SK-N-SH (cell line): Measurements from ENCODE around the gene TMEM30A. TPM values are rescaled to one million over a fixed set of nuclear protein-coding genes. Genes with fewer than 3 reads are reported as not detected.

Experiments used
- CTCF ChIA-PET: fragments of 300-600, 350-600 bp; formaldehyde crosslinking; extraction: SDS; loops from one replicate; lab custom pipeline; 2021; lab: Yijun Ruan, JAX
- POLR2A ChIA-PET: fragments of 350-600 bp; sonication (Branson Sonifier 250); formaldehyde crosslinking; extraction: SDS; loops from one replicate; lab custom pipeline; 2020; ENCODE audit warnings: antibody characterized with exemption, inconsistent platforms; lab: Yijun Ruan, JAX
- DNase-seq: peaks from one replicate; pipeline ENCODE4 v3.0.0; 2012
- H2AFZ ChIP-seq: fragments of 200-600 bp; sonication (generic); 2 replicates; pipeline ENCODE4 v1.8.1; 2016; ENCODE audit warnings: antibody characterized with exemption, mild to moderate bottlenecking, low read depth
- H3F3A ChIP-seq: fragments of 200-600 bp; sonication (generic); replicated peaks from 2 replicates; pipeline ENCODE3; 2016; ENCODE audit warnings: antibody characterized with exemption, mild to moderate bottlenecking; ENCODE audit not compliant: insufficient read depth
- H3K27ac ChIP-seq, 2 experiments: fragments of 200-500 bp in 1 of 2; fragments of 200-600 bp in 1 of 2; sonication (Bioruptor generic) in 1 of 2; sonication (generic), shearing (Covaris generic) in 1 of 2; 2 replicates each; pipeline versions ENCODE4 v1.5.1 to v1.6.1; 2014 to 2016; ENCODE audit warnings: low read depth in 2 of 2, inconsistent platforms in 1 of 2, low read length in 1 of 2, mild to moderate bottlenecking in 1 of 2, mixed read lengths in 1 of 2
- H3K27me3 ChIP-seq: fragments of 200-600 bp; sonication (generic), shearing (Covaris generic); 2 replicates; pipeline ENCODE4 v1.6.1; 2016; ENCODE audit warnings: mixed run types; ENCODE audit not compliant: insufficient read depth
- H3K36me3 ChIP-seq, 2 experiments: fragments of 200-500 bp in 1 of 2; fragments of 200-600 bp in 1 of 2; sonication (Bioruptor generic) in 1 of 2; sonication (generic) in 1 of 2; replicated peaks in 1 of 2; 2 replicates each; pipeline versions ENCODE3 to v1.5.1; 2014 to 2016; ENCODE audit warnings: low read length in 1 of 2, mild to moderate bottlenecking in 1 of 2; ENCODE audit not compliant: insufficient read depth in 2 of 2, control insufficient read depth in 1 of 2
- H3K4me1 ChIP-seq, 2 experiments: fragments of 200-500 bp in 1 of 2; fragments of 200-600 bp in 1 of 2; sonication (Bioruptor generic) in 1 of 2; sonication (generic), shearing (Covaris generic) in 1 of 2; 2 replicates each; pipeline versions ENCODE4 v1.5.1 to v1.6.1; 2014 to 2016; ENCODE audit warnings: low read depth in 1 of 2, low read length in 1 of 2, mixed run types in 1 of 2; ENCODE audit not compliant: insufficient read depth in 2 of 2, control insufficient read depth in 1 of 2
- H3K4me2 ChIP-seq: fragments of 200-600 bp; sonication (generic), shearing (Covaris generic); 2 replicates; pipeline ENCODE4 v1.6.1; 2017; ENCODE audit warnings: mixed run types
- H3K4me3 ChIP-seq, 2 experiments: fragments of 200-500 bp in 1 of 2; fragments of 200-600 bp in 1 of 2; sonication (Bioruptor generic) in 1 of 2; sonication (generic), shearing (Covaris generic) in 1 of 2; 2 replicates each; pipeline versions ENCODE4 v1.5.1 to v1.8.1; 2014 to 2016; ENCODE audit warnings: low read depth in 2 of 2, inconsistent platforms in 1 of 2, low read length in 1 of 2, mild to moderate bottlenecking in 1 of 2, mixed read lengths in 1 of 2, moderate library complexity in 1 of 2
- H3K79me2 ChIP-seq: fragments of 200-600 bp; sonication (generic); 2 replicates; pipeline ENCODE4 v1.8.1; 2017; ENCODE audit warnings: mild to moderate bottlenecking; ENCODE audit not compliant: insufficient read depth
- H3K9ac ChIP-seq: fragments of 200-600 bp; sonication (generic); 2 replicates; pipeline ENCODE4 v1.6.1; 2017; ENCODE audit warnings: mixed run types
- H3K9me2 ChIP-seq: fragments of 200-600 bp; sonication (generic); 2 replicates; pipeline ENCODE4 v1.6.1; 2017; ENCODE audit warnings: mixed run types
- H3K9me3 ChIP-seq: fragments of 200-600 bp; sonication (generic); 2 replicates; pipeline ENCODE4 v1.6.1; 2017; ENCODE audit warnings: mixed run types, mild to moderate bottlenecking, moderate library complexity
- H4K20me1 ChIP-seq: fragments of 200-600 bp; sonication (generic); 2 replicates; pipeline ENCODE4 v1.6.1; 2017; ENCODE audit warnings: mild to moderate bottlenecking, mixed run types; ENCODE audit not compliant: insufficient read depth
- CHD2 ChIP-seq: fragments of 150-350 bp; IDR thresholded peaks from 2 replicates; pipeline ENCODE4 v1.6.1; 2018; ENCODE audit warnings: low read length; ENCODE audit not compliant: partially characterized antibody
- EP300 ChIP-seq, 2 experiments: IDR thresholded peaks; 2 replicates each; pipeline versions ENCODE4 v1.4.0 to v1.6.1; 2012; ENCODE audit warnings: borderline replicate concordance in 1 of 2, low read depth in 1 of 2, low read length in 1 of 2
- EZH2phosphoT487 ChIP-seq: fragments of 200-600 bp; sonication (generic); IDR thresholded peaks from 2 replicates; pipeline ENCODE4 v1.6.1; 2017; ENCODE audit warnings: low read depth, mixed run types, mild to moderate bottlenecking, antibody characterized with exemption, moderate library complexity, borderline replicate concordance
- FOSL2 ChIP-seq: IDR thresholded peaks from 2 replicates; pipeline ENCODE4 v1.4.0; 2012; ENCODE audit warnings: low read depth, mild to moderate bottlenecking, moderate library complexity, borderline replicate concordance
- GATA2 ChIP-seq: sonication (generic); formaldehyde crosslinking; IDR thresholded peaks from 2 replicates; pipeline ENCODE4 v1.5.0; 2020; ENCODE audit warnings: mild to moderate bottlenecking, missing genetic modification reagents
- MXI1 ChIP-seq: IDR thresholded peaks from 2 replicates; pipeline ENCODE4 v1.6.1; 2012; ENCODE audit warnings: mild to moderate bottlenecking, low read depth, low read length, improper control_type of control experiment
- NRF1 ChIP-seq: IDR thresholded peaks from 2 replicates; pipeline ENCODE4 v1.6.1; 2012; ENCODE audit warnings: low read depth, mild to moderate bottlenecking, low read length
- POLR2AphosphoS5 ChIP-seq: IDR thresholded peaks from 2 replicates; pipeline ENCODE4 v1.6.1; 2012; ENCODE audit warnings: low read depth, low read length
- RCOR1 ChIP-seq: fragments of 150-350 bp; IDR thresholded peaks from 2 replicates; pipeline ENCODE4 v1.6.1; 2017; ENCODE audit warnings: antibody characterized with exemption, low read length
- REST ChIP-seq: IDR thresholded peaks from 2 replicates; pipeline ENCODE4 v1.6.1; 2012; ENCODE audit warnings: mild to moderate bottlenecking, low read depth, low read length, moderate library complexity
- RXRA ChIP-seq: IDR thresholded peaks from 2 replicates; pipeline ENCODE4 v1.4.0; 2012; ENCODE audit warnings: low read depth, mild to moderate bottlenecking, borderline replicate concordance
- TAF1 ChIP-seq: IDR thresholded peaks from 2 replicates; pipeline ENCODE4 v1.6.1; 2012; ENCODE audit warnings: low read depth, mild to moderate bottlenecking, low read length, moderate library complexity, borderline replicate concordance
- TEAD4 ChIP-seq: IDR thresholded peaks from 2 replicates; pipeline ENCODE4 v1.4.0; 2012; ENCODE audit warnings: mild to moderate bottlenecking, borderline replicate concordance; ENCODE audit not compliant: insufficient read depth
- YY1 ChIP-seq: IDR thresholded peaks from 2 replicates; pipeline ENCODE4 v1.4.0; 2012; ENCODE audit warnings: low read depth, mild to moderate bottlenecking
- ZBTB33 ChIP-seq: IDR thresholded peaks from 2 replicates; pipeline ENCODE4 v1.4.0; 2012; ENCODE audit warnings: low read depth, borderline replicate concordance
- WGBS: methylation state at CpG from one replicate; pipeline ENCODE4 v1.1.6; 2017; ENCODE audit warnings: low lambda C conversion rate; 5-methylcytosine and 5-hydroxymethylcytosine counted together
- polyA plus RNA-seq, 3 experiments: library from polyadenylated mRNA; depleted of rRNA; stranded (reverse); fragments of >200 nt; gene quantifications; 2 replicates each; pipeline ENCODE4 v1.2.3, GENCODE V29; 2012
- TF ChIP-seq, protein P1 (sequence below): IDR thresholded peaks from 2 replicates; pipeline ENCODE4 v1.4.0; 2012; ENCODE audit warnings: low read depth, borderline replicate concordance
- TF ChIP-seq, protein P2 (sequence below): fragments of 200-600 bp; sonication (generic); IDR thresholded peaks from 2 replicates; pipeline ENCODE4 v1.6.1; 2017; ENCODE audit warnings: antibody characterized with exemption, mild to moderate bottlenecking, moderate library complexity

TMEM30A gene
- polyA plus RNA-seq, 1 of the 3 experiments (the other 2 are of a cell fraction) = 22.8 TPM

- TF ChIP-seq TAF1 (no peak), YY1 (no peak), GATA2 (no peak), POLR2AphosphoS5 (no peak)
Measured at GRCh38 chr6:75281653-75282052, 2.9 kb downstream of the TMEM30A start (continued).

DNA sequence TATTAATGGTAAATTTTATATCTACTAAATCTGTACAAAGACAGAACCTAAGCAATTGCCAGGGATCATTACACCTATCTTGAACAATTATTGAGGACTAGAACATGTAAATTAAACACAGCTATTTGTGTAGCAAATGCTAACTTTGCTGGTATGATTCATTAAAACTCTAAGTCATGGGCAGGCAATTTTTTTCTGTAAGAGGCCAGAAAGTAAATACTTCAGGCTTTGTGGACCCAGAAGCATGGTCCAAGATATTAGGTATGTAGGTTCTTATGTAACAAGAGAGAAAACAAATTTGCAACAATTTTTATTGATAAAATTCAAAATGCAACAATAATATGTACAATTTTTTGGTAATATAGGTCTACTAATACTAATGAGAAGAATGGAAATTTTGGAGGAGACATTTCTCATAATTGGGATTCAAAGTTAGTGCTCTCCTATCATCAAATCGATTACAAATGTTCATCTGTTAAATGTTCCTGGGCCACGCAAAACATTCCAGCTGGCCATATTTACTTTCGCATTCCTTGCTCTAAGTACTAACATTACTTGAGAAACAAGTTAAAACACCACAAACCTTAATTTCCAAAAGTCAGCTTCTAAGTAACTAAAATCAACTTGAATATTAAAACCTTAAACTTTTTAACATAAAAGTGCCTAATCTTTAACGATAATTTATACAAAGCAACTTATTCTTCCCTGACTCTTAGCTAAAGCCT, 4.3 kb downstream of the TMEM30A start:
- H3K27ac ChIP-seq = peak overlapping the region; percentile 7 to 58; a peak in 3 of 4 replicates
- H3K4me3 ChIP-seq = peak overlapping the region in 1 of 2 experiments; percentile 14; a peak in 2 of 4 replicates
- peaks cover 92% of the 10 kb centered on the region for H3K79me2 ChIP-seq
- peaks cover 53% of the 10 kb centered on the region for H4K20me1 ChIP-seq
- no peaks in the 10 kb centered on the region for H3K27me3 ChIP-seq
- H3K4me1 ChIP-seq = peaks cover 27 to 36% of the 10 kb centered on the region in 2 experiments
- ChIA-PET CTCF (interaction anchor here (0.8 to 5.9 kb wide), 3 partner anchors 13 to 71 kb away, joined by 3 to 51 read pairs (median 3); no protein-coding TSS in a partner anchor), POLR2A (no interaction called here)
- H3K36me3 ChIP-seq = peaks cover 0 to 8% of the 10 kb centered on the region in 2 experiments
- H3K9ac ChIP-seq = peak overlapping the region; percentile 88; the same call in 1 of the 2 replicates
- 60% methylated on average over 4 of the region's 4 CpGs for WGBS
- no peaks in the 10 kb centered on the region for H3K9me2 ChIP-seq
- no peaks in the 10 kb centered on the region for H3K9me3 ChIP-seq
- TF ChIP-seq EP300 (IDR thresholded peaks at IDR 0.05; ENCODE audit: borderline replicate concordance in 1 of 2, low read depth in 1 of 2, low read length in 1 of 2) (no peak), FOSL2 (no peak), NRF1 (no peak), ZBTB33 (no peak), RCOR1 (no peak), TEAD4 (no peak), REST (no peak), EZH2phosphoT487 (no peak), CHD2 (no peak), RXRA (no peak), GATA2 (no peak), MXI1 (no peak)
- TF ChIP-seq, protein P1, sequence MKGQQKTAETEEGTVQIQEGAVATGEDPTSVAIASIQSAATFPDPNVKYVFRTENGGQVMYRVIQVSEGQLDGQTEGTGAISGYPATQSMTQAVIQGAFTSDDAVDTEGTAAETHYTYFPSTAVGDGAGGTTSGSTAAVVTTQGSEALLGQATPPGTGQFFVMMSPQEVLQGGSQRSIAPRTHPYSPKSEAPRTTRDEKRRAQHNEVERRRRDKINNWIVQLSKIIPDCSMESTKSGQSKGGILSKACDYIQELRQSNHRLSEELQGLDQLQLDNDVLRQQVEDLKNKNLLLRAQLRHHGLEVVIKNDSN = no peak
- TF ChIP-seq, protein P2, sequence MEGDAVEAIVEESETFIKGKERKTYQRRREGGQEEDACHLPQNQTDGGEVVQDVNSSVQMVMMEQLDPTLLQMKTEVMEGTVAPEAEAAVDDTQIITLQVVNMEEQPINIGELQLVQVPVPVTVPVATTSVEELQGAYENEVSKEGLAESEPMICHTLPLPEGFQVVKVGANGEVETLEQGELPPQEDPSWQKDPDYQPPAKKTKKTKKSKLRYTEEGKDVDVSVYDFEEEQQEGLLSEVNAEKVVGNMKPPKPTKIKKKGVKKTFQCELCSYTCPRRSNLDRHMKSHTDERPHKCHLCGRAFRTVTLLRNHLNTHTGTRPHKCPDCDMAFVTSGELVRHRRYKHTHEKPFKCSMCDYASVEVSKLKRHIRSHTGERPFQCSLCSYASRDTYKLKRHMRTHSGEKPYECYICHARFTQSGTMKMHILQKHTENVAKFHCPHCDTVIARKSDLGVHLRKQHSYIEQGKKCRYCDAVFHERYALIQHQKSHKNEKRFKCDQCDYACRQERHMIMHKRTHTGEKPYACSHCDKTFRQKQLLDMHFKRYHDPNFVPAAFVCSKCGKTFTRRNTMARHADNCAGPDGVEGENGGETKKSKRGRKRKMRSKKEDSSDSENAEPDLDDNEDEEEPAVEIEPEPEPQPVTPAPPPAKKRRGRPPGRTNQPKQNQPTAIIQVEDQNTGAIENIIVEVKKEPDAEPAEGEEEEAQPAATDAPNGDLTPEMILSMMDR = no peak
- H2AFZ ChIP-seq = no peak overlapping the region
- peak overlapping the region; percentile 82 for H3K4me2 ChIP-seq
- peaks cover 21% of the 10 kb centered on the region for H3F3A ChIP-seq
- no peak for DNase-seq
